OCI-LY7 (cell line): Measurements from ENCODE around the gene LRRC51.
"Not testable (repeated sequence)": the region's sequence is repeated elsewhere in the genome, so short reads cannot be mapped to it uniquely, and the experiment has no call there.

Experiments
- CTCF ChIP-seq: fragments of 200-600 bp; sonication (generic); conservative IDR thresholded peaks from 2 replicates; pipeline ENCODE4 v1.5.1; 2014; ENCODE audit warnings: mild to moderate bottlenecking, antibody characterized with exemption, low read length, moderate library complexity, mixed read lengths
- EZH2phosphoT487 ChIP-seq: fragments of 200-600 bp; sonication (generic); IDR thresholded peaks from 2 replicates; pipeline ENCODE4 v1.6.1; 2018; ENCODE audit warnings: low read depth, borderline replicate concordance, mild to moderate bottlenecking, mixed run types, antibody characterized with exemption, low read length, moderate library complexity, mixed read lengths

GRCh38 chr11:72142543-72142942 is 61.9 kb downstream of the LRRC51 start:
- TF ChIP-seq EZH2phosphoT487, CTCF: not testable (repeated sequence)
